HG03039 (cell line): ENCODE data around the gene FOXRED1.
A peak's percentile ranks its signal among the peaks of the same experiment; 100 is the strongest.

Experiments used
- ATAC-seq: cut with Tn5 transposase; IDR thresholded peaks from one replicate; pipeline ENCODE4 v1.9.1; 2021; ENCODE audit warnings: mild to moderate bottlenecking, moderate library complexity; ENCODE audit not compliant: unreplicated experiment

FOXRED1 gene

DNA sequence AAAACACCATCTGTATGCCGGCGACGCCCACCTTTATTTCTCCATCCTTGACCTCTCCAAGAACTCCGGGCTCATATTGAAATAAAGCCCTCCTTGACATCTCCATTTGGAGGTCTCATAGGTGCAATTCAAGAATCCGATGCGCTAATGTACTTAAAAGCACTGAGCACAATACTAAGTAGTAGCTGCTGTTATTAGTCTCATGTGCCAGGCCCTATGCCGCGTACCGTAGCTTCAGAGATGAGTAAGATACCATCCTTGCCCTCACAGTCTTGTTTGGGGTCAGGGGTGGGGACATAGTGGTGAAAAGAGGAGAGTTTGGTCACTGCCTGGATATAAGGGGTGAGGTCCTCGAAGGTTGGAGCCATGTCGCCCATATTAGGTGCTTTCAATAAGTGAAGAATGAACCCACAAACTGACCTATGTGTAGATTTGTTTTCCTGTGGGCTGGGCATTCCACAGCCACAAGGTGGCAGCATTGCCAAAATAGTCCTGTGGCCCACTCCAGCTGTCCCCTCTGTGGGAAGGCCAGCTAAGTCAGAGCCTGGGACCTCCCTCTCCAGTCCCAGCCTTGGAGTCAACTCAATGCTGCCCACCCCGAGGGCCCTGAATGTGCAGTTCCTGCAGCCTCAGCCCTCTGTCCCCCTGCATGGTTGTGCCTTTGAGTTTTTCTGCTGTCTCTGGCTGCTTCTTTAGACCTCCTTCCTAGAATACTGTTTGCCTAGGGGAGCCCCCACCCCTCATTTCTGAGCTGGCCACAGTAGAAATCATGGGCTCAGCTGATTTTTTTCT is 41.4 kb downstream of the FOXRED1 start:
- ATAC-seq: peak; percentile 44

DNA sequence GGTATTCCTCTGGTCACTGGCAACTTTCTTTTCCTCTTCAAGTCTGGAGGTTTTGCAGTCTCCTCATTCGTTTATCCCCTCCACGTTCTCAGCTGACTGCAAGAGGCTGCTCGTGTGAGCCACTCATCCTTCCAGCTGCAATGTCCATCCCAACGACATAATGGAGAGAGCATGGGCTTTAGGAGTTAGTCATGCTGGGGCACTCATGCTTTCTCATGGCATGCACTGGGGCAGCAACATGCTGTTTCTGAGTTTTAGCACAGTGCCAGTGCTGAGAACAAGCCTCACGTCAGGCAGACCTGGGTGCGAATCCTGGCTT is 42.0 kb downstream of the FOXRED1 start:
- no peak for ATAC-seq

DNA sequence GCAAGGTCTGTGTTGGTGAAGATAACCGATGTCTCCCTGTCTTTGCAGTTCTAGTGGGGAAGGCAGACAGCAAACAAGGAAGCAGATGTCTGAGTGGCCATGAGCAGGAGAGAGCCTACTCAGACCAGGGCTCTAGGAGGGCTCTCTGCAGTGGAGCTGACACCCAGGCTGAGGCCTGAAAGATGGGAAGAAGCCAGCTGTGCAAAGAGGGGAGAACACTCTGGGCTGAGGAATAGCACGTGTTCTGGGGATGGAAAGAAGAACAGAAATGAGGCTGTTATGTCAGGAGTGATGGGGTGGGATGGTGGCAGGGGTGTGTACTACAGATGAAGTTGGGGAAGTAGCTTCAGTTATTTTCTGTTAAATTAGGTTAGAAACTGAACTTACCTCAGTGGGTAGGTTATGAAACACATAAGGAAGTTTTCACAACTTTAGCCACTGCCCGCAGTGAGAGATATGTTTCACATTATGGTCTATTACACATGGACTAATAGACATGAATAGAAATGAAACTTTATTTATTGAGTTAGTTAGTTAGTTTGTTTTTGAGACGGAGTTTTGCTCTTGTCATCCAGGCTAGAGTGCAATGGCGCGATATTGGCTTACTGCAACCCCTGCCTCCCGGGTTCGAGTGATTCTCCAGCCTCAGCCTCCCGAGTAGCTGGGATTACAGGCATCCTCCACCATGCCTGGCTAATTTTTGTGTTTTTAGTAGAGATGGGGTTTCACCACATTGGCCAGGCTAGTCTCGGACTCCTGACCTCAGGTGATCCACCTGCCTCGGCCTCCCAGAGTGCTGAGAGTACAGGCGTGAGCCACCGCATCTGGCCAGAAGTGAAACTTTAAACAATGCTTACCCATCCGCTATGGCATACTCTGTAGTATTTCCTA is 42.7 kb downstream of the FOXRED1 start:
- peak; percentile 47 for ATAC-seq

DNA sequence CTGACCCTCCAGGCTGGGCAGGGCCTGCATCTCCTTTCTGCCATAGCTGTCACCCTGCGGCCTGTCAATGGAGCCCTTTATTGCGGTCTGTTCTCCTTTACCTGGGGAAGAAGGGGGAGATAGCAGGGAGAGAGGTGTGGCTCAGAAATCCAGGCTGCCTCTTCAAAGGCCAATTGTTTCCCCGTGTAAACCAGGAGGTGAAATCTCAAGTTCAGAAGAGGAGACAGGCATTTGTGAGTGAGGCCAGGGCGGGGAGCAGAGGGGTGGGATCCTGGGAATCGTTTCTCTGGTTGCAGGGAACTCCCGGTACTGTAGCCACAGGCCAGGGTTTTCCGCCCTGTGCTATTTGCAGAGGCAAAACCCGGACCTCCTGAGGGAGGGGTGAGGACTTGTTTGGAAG is 44.0 kb downstream of the FOXRED1 start:
- no peak for ATAC-seq

DNA sequence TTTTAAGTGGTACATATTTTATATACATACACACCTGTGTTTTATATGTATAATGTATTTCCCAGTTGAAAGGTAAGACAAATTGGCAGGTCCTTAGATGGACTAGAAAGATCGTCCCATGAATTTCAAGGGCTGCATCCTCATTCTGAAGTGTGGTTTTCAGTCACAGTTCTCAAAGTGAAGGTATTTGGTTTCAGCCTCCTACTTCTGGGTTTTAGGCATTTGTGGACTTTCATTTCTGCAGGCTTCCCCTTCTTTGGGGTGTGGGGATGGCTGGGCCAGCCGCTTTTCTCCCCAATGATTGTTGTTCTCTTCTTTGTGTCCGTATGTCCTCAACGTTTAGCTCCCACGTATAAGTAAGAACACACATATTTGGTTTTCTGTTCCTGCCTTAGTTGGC is 44.9 kb downstream of the FOXRED1 start:
- ATAC-seq: no peak

DNA sequence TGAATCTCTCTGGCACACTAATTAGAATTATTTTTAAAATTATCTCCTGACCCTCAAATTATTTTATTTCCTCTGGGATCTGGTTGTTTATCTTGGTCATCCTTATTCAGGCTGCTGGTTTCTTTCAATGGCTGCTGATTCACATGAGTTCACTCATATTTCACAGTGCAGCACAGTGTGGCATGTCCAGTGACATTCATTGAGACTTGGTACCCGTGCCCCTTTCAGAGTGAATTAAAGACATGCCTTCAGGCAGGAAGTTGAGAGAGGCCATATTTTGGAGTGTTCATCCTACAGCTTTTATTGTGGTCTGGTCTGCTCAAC is 48.4 kb downstream of the FOXRED1 start:
- ATAC-seq: no peak

DNA sequence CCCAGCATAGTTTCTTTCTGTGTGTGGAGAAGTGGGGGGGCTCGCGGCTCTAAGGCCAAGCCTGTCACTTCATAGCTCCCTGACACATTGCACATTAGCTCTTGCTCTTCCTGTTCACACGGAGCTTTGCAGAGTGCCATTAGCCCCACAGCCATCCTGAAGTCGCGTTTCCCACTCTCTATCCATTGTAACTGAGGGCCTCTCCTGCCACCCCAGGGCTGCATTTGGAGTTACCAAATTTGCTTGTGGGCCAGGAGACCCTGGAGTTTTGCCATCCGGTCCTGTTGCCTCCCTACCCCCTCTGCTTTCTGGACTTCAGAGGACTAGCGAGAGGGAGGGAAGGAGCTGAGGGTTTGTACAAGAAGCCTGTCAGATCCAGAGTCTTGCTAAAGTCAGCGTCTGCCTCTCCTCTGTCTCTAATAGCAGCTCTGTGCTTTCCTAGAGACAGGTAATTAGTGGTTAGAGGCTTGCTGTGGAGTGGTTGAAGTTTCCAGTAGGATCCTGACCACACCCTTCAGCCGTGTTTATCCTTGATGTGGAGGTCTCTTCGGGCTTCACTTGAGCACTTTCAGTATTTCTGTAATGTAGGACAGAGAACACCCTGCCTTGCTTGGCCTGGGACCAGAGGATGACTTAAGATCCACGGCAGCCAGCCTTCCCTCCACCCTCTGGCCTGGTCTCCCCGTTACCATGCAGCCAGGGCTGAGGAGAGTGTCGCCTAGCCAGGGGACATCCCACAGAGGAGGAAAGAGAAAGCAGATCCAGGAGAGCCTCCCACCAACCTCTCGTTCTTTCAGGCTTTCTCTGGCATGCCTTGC is 49.0 kb downstream of the FOXRED1 start:
- ATAC-seq: peak; percentile 31

DNA sequence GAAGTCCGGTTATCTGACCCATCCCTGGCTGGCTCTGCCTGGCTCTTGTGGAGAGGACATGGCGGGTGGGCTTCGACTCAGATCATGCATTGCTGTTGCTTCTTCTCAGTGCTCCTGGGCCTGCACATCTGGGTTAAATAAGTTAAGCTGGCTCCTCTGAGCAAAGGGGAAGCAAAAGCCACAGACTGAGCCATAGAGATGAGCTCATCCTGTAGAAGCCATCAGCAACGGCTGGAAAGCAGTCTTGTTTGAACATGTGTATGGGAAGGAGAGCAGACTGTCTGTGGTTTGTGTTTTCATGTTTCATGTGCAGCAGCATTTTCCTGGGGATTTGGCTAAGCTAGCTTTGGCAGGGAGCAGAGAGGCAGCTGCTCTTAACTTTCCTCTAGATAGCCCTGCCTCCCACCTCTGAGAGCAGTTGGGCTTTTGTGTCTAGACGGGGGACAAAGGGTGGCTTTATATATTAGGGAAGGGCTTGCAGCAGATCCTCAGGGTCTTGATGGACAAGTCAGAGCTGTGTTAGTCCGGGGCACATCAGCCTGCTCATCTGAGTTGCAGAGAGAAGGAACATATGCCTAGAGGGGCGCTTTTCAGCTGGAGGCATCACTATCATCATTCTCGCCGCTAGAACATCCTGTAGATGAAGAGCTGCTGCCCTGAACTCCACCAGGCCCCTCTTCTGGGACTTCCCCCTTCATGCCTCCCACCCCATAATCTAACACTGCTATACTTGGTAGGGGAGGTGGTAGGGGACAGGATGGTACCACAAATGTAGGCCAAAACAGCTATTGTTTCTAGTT is 49.8 kb downstream of the FOXRED1 start:
- peak; percentile 86 for ATAC-seq

DNA sequence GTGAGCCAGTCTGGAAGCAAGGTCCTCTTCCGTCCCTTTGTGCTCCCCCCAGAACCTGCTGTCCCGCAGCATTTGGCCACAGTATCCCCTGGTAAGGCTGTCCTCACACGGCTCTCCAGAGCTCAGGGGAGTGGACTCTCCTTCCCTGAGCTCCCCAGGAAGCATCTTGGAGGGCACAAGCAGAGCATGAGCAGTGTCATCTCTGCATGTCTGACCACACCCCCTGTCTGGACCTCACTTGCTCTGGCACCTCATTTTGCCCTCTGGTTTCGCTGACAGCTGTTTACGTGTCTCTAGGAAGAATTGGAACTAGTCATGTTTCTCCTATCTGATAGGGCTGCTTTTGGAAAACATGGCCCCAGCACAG is 50.4 kb downstream of the FOXRED1 start:
- no peak for ATAC-seq

DNA sequence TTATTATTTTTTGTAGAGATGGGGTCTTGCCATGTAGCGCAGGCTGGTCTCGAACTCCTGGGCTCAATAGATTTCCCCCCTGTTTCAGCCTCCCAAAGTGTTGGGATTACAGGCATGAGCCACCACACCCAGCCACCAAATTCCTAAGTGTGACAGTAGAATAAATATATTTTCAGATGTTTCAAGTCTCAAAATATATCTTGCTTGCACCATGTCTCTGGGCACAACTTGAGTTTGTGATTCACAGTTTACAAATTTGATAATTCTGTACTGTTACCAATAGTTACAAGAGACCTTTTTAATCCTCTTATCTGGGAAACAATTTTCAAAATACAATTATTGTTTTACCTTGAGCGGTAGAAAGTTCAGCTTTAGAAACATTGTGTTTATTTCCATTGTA is 54.0 kb downstream of the FOXRED1 start:
- ATAC-seq: no peak

DNA sequence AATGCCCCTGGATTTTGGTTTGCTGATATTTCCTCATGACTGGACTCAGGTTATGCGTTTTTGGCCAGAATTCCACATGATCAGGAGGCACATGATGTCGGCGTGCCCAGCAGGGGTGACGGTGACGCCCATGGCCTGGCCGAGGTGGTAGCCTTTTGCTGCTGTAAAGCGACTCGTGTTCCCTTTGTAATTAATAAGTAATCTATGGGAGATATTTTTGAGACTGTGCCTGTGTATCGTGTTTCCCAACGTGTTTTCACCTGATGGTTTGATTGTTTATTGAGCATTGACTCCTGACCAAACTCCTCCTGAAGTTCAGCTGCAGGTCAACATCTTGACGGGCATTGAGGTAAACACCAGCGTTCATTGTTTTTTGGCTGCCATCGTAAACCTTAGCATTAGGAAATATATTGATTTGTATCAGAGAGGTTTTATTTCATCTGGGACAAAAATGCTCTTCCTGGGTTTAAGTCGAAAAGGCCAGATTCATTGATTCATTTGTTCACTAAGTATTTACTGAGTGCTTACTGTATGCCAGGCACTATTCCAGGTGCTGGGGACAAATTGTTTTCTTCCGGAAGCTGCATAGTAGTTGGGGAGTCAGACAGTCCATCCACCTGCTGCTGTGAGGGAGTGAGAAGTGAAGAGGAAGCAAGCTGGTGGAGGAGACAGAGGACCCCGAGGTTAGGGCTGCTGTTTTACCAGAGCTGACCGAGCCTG is 58.5 kb downstream of the FOXRED1 start:
- no peak for ATAC-seq
